ENCODE measurements around the gene GTF3C6. TPM values are rescaled to one million over a fixed set of nuclear protein-coding genes. Genes with fewer than 3 reads are reported as not detected.
"Not testable (repeated sequence)": the region's sequence is repeated elsewhere in the genome, so short reads cannot be mapped to it uniquely, and the experiment has no call there.

Gene GTF3C6, protein sequence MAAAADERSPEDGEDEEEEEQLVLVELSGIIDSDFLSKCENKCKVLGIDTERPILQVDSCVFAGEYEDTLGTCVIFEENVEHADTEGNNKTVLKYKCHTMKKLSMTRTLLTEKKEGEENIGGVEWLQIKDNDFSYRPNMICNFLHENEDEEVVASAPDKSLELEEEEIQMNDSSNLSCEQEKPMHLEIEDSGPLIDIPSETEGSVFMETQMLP
- 44.8 TPM for total RNA-seq

DNA sequence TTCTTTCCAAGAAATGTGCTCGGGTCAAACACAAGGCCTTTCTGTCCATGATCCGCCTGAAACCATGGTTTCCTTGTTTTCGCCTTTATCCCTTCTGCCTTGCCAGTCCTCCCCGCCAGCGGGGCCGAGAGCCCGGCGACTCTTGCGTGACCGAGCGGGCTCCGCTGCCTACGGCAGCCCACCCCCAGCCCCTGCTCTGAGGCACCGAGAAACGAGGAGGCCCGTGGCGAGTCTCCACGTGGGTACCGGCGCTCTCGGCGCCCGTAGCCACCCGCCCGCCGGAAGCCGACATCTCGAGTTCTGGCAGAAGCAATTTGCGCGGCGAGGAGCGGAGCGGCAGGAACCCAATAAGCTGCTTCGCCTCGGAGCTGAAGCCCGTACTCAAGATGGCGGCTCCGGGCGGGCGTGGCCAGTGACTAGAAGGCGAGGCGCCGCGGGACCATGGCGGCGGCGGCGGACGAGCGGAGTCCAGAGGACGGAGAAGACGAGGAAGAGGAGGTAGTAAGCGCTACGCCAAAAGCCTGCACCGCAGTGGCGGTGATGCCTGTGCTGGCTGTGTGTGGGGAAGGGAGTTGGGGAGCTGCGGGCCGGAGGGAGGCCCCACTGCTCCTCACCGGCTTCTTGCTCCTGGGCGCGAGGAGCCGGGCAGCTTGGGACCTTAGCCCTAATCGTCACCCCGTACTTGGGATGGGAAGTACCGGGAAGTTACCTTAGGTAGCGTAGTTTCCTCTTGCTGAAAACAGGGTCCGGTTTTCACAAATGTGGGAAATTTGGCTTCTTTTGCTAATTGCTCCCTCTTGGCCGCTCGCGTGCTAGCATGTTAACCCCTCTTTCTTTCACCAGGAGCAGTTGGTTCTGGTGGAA lies at the start of gene GTF3C6:
TSS of gene GTF3C6 (plus strand) at position 378 of the 864 bp plus-strand sequence. CDS start at position 442, 64 bp downstream.
- peak; percentile 91 for DNase-seq

DNA sequence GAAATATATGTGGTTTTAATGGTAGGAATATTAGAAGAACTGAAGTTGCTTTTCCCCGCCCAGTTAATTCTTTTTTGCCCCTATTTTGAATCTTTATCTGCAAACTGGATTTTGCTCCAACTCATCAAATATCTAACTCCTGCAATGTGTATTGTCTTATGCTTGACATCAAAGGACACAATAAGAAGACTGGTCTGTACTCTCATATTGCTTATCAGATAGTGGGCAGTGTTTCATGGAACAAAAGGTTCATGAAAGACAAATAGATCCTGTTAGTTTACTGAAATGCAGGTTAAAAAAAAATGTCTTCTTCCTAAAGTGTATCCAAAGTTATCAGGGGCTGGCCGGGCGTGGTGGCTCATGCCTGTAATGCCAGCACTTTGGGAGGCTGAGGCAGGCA lies 27.7 kb upstream of the GTF3C6 start:
- DNase-seq = no peak

DNA sequence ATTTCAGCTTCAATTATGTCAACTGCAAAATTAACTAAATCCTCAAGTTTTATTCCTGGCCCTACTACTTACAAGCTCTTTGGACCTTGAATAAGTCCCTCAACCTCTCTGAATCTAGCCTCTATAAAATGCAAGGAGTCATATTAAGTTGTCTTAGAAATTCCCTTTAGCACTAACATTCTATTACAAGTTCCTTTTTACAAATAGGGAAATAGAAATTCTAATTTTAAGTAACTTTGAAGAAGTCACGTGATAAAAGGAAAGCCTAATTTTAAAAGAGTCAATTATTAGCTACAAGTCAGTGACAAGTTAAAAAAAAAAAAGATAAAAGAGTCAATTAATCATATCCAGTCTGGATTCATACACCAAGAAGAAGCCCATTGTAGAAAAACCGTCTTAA lies 24.6 kb upstream of the GTF3C6 start:
- no peak for DNase-seq

DNA sequence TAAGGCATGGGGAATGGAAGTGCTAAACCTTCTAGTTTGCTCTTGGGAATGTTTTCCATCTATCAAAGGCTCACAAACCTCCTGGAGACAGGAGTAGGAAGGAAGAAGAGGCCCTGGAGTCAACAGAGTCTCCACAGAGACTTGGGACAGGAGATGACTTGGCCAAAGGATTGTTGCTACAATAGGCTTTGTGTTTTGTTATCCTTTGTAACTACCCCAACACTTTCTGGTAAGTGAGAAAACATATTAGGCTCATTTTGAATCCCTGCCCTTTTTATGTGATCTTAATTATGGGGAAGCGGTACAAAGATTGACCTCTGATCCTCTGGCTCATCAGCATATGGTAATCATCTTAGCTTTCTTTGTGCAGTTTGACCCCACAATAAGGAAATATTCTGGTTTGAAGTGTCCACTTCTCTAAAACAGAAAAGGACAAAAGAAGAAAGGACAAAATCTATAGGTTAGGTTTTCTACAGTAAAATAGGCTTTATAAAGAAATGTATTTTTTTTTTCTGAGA lies 24.1 kb upstream of the GTF3C6 start:
- DNase-seq = no peak

DNA sequence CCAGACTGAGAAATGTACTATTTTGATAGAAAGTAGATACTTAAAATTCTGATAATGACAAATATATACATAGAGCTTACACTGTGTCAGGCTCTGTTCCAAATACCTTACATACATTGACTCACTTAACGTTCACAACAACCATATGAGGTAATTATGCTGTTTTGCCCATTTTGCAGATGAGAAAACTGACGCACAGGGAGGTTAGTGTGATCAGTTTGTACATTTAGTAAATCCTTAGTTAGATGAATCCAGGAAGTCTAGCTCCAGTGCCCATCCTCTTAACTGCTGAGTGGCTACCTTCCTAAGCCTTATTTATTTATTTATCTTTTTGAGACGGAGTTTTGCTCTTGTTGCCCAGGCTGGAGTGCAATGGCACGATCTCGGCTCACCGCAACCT lies 23.3 kb upstream of the GTF3C6 start:
- DNase-seq = no peak

DNA sequence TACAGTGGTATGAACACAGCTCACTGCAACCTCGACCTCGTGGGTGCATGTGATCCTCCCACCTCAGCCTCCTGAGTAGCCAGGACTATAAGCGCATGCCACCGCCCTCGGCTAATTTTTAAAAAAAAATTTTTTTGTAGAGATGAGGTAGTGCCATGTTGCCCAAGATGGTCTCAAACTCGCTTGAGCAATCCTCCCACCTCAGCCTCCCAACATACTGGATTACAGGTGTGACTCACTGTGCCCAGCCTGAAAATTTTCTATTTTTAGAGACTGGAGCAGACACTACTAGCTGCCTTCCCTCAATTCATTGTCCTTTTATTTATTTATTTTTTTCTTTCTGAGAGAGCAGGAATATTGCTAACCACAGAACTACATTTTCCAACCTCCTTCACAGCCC lies 20.3 kb upstream of the GTF3C6 start:
- DNase-seq = no peak

DNA sequence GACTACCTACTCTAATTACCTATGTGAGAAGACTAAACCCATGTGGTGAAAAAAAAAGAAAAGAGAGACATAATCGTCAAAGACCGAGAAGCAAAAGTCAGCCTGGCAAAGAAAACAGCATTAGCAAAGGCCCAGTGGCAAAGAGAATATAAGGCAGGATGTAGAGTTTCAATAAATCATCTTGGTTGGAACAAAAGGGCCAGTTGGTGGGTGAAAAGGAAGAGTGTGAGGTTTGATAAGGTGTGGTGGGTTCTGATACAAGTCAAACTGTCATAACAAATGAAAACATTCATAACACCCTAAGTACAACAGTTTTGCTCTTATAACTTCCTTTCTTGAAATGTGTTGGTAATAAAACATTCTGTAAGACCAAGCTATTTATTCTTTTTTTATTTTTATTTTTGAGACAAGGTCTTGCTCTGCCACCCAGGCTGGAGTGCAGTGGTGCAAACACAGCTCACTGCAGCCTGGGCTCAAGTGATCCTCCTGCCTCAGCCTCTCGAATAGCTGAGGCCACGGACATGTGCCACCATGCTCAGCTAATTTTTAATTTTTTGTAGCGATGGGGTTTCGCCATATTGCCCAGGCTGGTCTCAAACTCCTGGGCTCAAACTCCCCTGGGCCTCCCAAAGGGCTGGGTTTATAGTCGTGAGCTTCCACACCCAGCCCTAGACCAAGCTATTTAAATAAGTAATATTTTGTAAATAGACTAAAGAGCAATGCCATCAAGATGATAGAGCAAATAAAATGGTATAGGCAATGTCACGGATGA lies 18.9 kb upstream of the GTF3C6 start:
- DNase-seq = no peak

DNA sequence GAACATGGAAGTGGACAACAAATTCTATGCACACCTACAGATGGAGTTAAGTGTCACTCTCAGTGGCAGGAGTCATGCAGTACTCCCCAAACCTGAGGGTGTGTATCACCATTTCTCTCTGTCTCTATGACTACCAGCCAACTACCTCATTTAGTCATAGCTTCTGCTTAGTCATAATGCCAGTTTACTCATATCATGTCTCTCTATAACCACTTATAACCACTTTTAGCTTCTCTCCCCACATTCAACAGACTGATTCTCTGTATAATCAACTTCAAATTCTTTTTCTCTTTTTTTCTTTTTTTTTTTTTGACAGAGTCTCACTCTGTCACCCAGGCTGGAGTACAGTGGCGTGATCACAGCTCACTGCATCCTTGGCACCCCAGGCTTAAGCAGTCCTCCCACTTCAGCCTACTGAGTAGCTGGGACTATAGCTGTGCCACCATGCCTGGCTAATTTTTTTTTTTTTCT lies 13.8 kb upstream of the GTF3C6 start:
- peak; percentile 25 for DNase-seq

DNA sequence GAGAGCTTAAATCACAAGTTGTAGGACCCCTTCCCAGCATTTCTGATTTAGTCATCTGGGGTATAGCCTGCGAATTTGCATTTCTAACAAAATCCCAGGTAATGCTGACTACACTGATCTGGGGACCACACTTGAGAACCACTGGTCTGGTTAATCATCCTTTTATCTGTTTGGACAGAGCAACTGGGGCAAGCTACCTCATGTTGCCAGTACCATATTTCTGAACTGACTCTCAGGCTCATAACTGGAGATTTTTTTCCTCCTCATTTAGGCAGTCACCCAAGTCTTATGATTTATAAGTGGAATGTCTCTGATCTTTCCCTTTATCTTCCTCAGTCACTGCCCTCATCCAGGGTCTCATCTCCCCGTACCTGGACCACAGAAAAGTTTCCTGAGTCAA lies 12.0 kb upstream of the GTF3C6 start:
- no peak for DNase-seq

DNA sequence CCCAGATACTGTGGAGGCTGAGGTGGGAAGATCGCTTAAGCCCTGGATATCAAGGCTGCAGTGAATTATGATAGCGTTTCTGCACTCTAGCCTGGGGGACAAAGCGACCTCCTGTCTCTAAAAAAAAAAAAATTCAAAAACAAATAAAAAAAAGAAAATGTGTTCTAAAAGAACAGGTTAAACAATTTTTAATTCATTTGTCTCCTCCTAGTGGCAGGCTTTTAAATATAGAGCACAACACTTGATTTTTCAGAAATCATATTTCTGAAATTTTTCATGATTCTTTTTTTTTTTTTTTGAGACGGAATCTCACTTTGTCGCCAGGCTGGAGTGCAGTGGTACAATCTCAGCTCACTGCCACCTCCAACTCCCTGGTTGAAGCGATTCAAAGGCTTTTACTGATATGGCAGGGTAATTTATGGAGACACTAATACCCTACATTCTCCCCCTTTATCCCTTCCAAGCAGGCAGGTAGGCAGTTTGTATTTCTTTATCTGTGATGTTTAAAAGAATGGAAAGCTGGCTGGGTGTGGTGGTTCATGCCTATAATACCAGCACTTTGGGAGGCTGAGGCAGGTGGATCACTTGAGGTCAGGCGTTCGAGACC lies 8.7 kb upstream of the GTF3C6 start:
- DNase-seq = no peak

DNA sequence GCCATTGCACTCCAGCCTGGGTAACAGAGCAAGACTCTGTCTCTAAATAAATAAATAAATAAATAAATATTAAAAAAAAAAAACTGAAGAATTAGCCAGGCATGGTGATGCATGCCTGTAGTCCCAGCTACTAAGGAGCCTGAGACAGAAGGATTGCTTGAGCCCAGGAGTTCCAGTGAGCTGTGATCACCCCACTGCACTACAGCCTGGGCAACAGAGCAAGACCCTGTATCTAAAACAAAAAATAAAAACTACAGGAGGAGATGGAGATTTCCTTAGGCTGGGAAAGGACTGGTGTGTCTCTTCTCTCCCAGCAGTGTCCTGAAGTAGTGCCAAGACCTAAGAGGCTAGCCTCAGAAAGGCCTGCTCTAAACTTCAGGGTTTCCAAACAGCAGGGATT lies 8.1 kb upstream of the GTF3C6 start:
- no peak for DNase-seq

DNA sequence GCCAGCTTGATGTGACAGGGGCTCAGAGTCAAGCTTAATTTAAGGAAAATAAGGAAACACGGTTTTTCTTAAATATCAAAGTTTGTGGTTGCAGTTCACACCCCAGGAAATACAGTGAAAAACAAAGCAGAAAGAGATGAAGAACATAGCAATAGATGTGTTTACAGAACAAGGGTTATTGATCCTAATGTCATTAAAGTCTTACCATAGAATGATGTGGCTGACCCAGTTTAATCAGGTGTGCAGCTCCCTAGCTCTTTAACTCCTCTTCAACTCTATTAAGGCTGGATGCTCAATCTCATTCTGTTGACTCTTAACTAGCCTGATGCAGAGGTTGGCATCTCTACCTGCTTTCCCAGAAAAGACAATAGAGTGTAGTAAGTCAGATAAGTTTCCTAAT lies 7.5 kb upstream of the GTF3C6 start:
- no peak for DNase-seq

DNA sequence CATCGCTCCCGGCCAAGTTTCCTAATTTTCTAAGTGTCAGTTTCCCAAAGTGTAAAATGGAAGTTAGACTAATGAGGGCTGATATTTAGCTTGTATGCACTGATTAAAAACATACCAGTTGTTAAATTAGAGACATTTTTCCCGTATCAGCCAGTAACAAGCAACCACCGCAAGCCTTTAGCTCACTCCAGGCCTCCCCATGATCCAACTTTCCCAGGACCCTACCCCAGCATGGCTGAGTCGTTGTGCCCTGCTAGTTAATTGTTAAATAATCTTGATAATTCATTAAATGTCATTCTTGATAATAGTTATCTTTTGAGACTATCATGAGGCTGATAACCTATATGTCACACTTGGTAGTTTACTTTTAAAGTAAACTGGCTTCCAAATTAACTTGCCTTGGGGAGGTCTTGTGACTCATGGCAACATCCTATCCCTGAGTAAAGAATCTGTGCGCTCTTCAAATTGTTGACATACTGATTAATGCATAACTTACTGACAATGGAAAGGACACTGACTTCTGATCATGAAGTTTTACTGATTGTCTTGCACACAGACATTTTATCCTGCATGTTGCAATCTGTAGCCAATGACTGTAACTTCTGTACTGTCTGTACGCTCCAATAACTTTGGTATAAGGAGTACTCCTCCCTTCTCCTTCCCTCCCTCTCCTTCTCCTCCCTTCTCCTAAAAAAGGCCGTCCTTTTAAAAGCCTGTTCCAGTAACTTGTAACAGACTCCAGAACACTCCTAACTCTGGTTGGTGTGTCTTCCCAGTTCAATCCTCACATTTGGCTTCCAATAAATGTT lies 6.3 kb upstream of the GTF3C6 start:
- no peak for DNase-seq

DNA sequence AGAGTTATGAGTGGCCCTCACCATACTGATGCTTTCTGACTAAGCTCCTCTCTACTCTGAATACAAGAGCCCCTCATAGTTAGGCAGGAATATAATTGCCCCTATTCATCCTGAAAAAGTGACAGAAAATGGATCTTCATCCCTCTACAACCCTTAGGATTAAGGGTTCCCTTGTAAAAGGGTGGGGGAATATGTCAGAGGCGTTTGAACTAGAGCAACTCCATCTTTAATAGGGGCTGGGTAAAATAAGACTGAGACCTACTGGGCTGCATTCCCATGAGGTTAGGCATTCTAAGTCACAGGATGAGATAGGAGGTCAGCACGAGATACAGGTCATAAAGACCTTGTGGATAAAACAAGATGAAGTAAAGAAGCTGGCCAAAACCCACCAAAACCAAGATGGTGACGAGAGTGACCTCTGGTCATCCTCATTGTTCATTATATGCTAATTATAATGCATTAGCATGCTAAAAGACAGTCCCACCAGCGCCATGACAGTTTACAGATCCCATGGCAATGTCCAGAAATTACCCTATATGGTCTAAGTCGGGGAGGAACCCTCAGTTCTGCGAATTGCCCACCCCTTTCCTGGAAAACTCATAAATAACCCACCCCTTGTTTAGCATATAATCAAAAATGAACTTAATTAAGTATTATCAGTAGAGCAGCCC lies 4.7 kb upstream of the GTF3C6 start:
- DNase-seq = no peak

DNA sequence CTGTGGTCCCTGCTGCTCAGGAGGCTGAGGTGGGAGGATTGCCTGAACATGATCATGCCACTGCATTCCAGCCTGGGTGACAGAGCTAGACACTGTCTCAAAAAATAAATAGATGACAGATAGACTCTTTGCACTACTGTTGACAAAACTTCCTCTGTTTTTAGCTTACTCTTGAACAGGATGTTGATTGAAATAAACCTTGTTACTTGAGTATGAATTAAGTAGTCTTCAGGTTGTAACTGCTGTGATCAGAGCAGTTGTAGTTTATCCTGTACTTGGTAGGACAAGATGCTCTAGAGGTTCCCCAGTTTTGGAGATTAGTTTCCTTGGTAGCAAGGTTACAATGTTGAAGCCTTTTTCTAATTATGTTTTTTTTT lies 1.5 kb downstream of the GTF3C6 start:
- DNase-seq = no peak

DNA sequence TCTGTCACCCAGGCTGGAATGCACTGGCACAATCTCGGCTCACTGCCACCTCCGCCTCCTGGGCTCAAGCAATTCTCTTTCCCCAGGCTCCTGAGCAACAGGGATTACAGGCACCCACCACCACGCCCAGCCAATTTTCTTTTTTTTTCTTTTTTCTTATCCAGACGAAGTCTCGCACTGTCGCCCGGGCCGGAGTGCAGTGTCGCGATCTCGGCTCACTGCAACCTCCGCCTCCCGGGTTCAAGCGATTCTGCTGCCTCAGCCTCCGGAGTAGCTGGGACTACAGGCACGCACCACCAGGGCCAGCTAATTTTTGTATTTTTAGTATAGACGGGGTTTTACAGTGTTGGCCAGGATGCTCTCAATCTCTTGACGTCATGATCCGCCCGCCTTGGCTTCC lies 4.1 kb downstream of the GTF3C6 start:
- DNase-seq = not testable (repeated sequence)

DNA sequence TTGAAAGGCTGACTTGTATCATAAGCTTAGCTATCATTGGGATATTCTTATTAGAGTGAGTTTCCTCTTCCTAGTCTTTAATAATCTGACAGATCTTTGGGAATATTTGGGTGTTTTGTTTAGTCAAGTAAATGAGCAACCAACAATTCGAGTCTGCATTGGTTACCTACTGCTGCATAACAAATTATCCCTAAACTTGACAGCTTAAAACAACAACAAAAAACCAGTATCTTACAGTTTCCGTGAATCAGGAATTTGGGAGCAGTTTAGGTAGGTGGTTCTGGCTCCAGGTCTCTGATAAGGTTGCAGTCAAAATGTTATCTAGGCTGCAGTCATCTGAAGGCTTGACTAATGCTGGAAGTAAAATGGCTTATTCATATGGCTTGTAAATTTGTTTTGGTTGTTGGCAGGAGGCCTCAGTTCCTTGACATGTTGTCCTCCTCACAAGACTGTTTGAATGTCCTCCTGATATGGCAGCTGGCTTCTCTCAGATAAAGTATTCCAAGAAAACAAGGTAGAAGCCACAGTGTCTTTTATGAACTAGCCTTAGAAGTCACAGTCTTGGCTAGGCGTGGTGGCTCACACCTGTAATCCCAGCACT lies 7.2 kb downstream of the GTF3C6 start:
- DNase-seq = no peak

DNA sequence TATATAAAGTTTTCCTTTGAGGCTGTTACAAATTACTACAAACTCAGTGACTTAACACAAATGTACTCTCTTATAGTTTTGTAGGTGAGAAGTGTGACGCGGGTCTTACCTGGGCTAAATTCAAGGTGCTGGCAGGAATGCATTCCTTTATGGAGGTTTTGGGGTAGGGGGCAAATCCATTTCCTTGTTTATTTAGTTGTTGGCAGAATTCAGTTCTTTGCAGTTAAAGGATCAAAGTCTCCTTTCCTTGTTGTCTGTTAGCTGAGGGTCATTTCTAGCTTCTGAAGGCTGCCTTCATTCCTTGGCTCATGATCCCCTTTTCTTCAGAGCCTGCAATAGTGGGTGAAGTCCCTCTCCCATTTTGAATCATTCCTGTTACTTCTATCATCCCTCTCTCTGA lies 10.2 kb downstream of the GTF3C6 start:
- not testable (repeated sequence) for DNase-seq

DNA sequence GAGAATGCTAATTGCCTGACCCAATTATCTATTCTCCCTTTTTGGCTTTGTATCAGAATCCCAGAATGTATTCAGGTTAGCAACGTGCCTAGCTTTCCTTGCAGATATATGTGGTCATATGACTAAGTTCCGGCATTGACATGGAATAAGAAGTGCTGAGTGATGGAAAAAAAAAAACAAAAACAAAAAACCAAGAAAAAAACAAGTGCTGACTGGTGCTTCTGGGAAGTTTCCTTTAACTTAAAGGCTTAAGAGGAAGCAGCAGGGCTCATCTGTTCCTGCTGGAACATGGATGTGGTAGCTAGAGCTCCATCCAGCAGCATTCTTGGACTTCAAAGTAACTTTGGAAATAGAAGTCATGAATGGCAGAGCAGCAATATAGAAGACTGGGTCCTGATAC lies 13.0 kb downstream of the GTF3C6 start:
- no peak for DNase-seq

DNA sequence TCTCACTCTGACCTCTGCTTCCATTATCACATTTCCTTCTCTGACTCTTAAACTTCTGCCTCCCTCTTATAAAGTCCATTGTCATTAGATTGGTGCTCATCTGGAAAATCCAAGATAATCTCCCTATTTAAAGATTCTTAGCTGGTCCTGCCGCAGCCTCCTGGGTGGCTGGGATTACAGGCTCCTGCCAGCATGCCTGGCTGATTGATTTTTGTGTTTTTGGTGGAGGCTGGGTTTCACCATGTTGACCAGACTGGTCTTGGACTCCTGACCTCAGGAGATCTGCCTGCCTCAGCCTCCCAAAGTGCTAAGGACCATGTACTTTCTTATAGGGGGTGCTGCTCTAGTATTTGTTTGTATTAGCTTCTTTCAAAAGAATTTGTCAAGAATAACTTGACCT lies 18.1 kb downstream of the GTF3C6 start:
- DNase-seq = no peak
